ENCODE measurements around the gene CERT1. TPM values are rescaled to one million over a fixed set of nuclear protein-coding genes. Genes with fewer than 3 reads are reported as not detected.

The CERT1 gene
- total RNA-seq, 1 donor from 2014 or later: 36.4 TPM

Other genes starting within 250 kb of the CERT1 start
- 67.3 and 70.0 TPM in 2 replicates for gene HMGCR, start 174.4 kb downstream of the CERT1 start, total RNA-seq
- 34.5 and 35.6 TPM in 2 replicates for gene POLK, start 262 bp upstream of the CERT1 start, total RNA-seq
- 0.32 and 0.39 TPM in 2 replicates for gene ANKDD1B, start 99.8 kb upstream of the CERT1 start, total RNA-seq
- gene POC5, start 205.8 kb upstream of the CERT1 start, total RNA-seq: 20.6 and 20.8 TPM in 2 replicates